K562 (cell line): ENCODE measurements around the gene OR2V1. TPM values are rescaled to one million over a fixed set of nuclear protein-coding genes. Genes with fewer than 3 reads are reported as not detected.
A peak's percentile ranks its signal among the peaks of the same experiment; 100 is the strongest.
"Not testable (repeated sequence)": the region's sequence is repeated elsewhere in the genome, so short reads cannot be mapped to it uniquely, and the experiment has no call there.

Experiments used
- BCOR ChIP-seq: fragments of 450-650 bp; IDR thresholded peaks from 2 replicates; pipeline ENCODE4 v1.6.1; 2016
- CXXC5 ChIP-seq: fragments of 250-450 bp; sonication (Bioruptor Pico); IDR thresholded peaks from 2 replicates; pipeline ENCODE4 v1.8.0; 2022; ENCODE audit warnings: inconsistent platforms, mild to moderate bottlenecking, moderate library complexity
- HDAC1 ChIP-seq, 2 experiments: fragments of 450-650 bp; IDR thresholded peaks; 2 replicates each; pipeline ENCODE4 v1.6.1; 2016 to 2017; ENCODE audit warnings: inconsistent platforms in 1 of 2, mild to moderate bottlenecking in 1 of 2, moderate library complexity in 1 of 2
- MTA3 ChIP-seq: fragments of 450-650 bp; formaldehyde crosslinking; IDR thresholded peaks from 2 replicates; pipeline ENCODE4 v1.6.1; 2017; ENCODE audit warnings: mild to moderate bottlenecking, borderline replicate concordance
- MYC ChIP-seq, 2 experiments: fragments of 250-450 bp in 1 of 2; sonication (Bioruptor Pico) in 1 of 2; IDR thresholded peaks; 2 replicates each; pipeline versions ENCODE4 v1.5.1 to v1.6.1; 2012 to 2021; ENCODE audit warnings: low read depth in 2 of 2, borderline replicate concordance in 1 of 2, improper control_type of control experiment in 1 of 2, low read length in 1 of 2, mild to moderate bottlenecking in 1 of 2, moderate library complexity in 1 of 2
- PRDM10 ChIP-seq: fragments of 450-650 bp; IDR thresholded peaks from 2 replicates; pipeline ENCODE4 v1.6.1; 2018; ENCODE audit not compliant: partially characterized antibody
- SAFB ChIP-seq: fragments of 200-400 bp; formaldehyde crosslinking; IDR thresholded peaks from 2 replicates; pipeline ENCODE4 v1.6.1; 2017; ENCODE audit warnings: low read depth, low read length, borderline replicate concordance
- STAT5A ChIP-seq: IDR thresholded peaks from 2 replicates; pipeline ENCODE4 v1.6.1; 2012; ENCODE audit warnings: low read length, inconsistent platforms, borderline replicate concordance
- TEAD1 ChIP-seq, 2 experiments: fragments of 450-650 bp in 1 of 2; sonication (generic) in 1 of 2; formaldehyde crosslinking; IDR thresholded peaks; 2 replicates each; pipeline versions ENCODE4 v1.4.0 to v1.8.0; 2020 to 2022; ENCODE audit warnings: mild to moderate bottlenecking in 2 of 2, missing genetic modification reagents in 1 of 2
- TOE1 ChIP-seq, 2 experiments: fragments of 450-650 bp in 1 of 2; sonication (generic) in 1 of 2; formaldehyde crosslinking in 1 of 2; IDR thresholded peaks; 2 replicates each; pipeline versions ENCODE4 v1.7.1 to v1.8.0; 2016 to 2022; ENCODE audit warnings: borderline replicate concordance in 2 of 2, mild to moderate bottlenecking in 2 of 2, antibody characterized with exemption in 1 of 2, inconsistent platforms in 1 of 2, low read depth in 1 of 2, missing genetic modification reagents in 1 of 2, moderate library complexity in 1 of 2
- XRCC5 ChIP-seq: fragments of 200-400 bp; formaldehyde crosslinking; IDR thresholded peaks from 2 replicates; pipeline ENCODE4 v1.6.1; 2017; ENCODE audit warnings: low read depth, mild to moderate bottlenecking, low read length
- ZNF431 ChIP-seq: sonication (generic); formaldehyde crosslinking; IDR thresholded peaks from 2 replicates; pipeline ENCODE4 v1.8.0; 2022; ENCODE audit warnings: mild to moderate bottlenecking, missing genetic modification reagents
- ZSCAN29 ChIP-seq: fragments of 450-650 bp; IDR thresholded peaks from 2 replicates; pipeline ENCODE4 v1.6.1; 2017
- polyA plus RNA-seq, 8 experiments: library from polyadenylated mRNA; depleted of rRNA in 4 of 8; stranded (reverse) in 5 of 8; unstranded in 3 of 8; fragments of >200 nt; fragmentation: Nextera tagmentation in 2 of 8; fragmentation: Illumina TruSeq in 1 of 8; extraction: Ambion mirVana in 2 of 8; extraction: Trizol in 1 of 8; gene quantifications; 2 replicates each; pipeline versions ENCODE4 v1.2.1 to v1.2.3, GENCODE V29; 2011 to 2014; ENCODE audit warnings: inconsistent platforms in 1 of 8, missing spikeins in 1 of 8
- total RNA-seq, 7 experiments: library from RNA; depleted of rRNA in 6 of 7; stranded (reverse); fragments of >200 nt in 6 of 7; fragmentation: Illumina TruSeq in 2 of 7; extraction: Trizol in 2 of 7; gene quantifications; 2 replicates each; pipeline versions ENCODE4 v1.2.1 to v1.2.3, GENCODE V29; 2011 to 2021; ENCODE audit warnings: low replicate concordance in 1 of 7
- TF ChIP-seq, protein P1 (sequence below): conservative IDR thresholded peaks from 2 replicates; pipeline ENCODE4 v1.6.1; 2011; ENCODE audit warnings: low read depth, mild to moderate bottlenecking, low read length; ENCODE audit not compliant: control insufficient read depth
- TF ChIP-seq, protein P2 (sequence below): fragments of 200-800 bp; sonication (Bioruptor generic); IDR thresholded peaks from 2 replicates; pipeline ENCODE4 v1.6.1; 2017; ENCODE audit warnings: missing genetic modification characterization, missing compliant biosample characterization
- TF ChIP-seq, protein P3 (sequence below), 2 experiments: fragments of 450-650 bp in 1 of 2; sonication (generic) in 1 of 2; formaldehyde crosslinking in 1 of 2; IDR thresholded peaks in 1 of 2; conservative IDR thresholded peaks in 1 of 2; 2 replicates each; pipeline versions ENCODE4 v1.6.1 to v1.8.1; 2016 to 2023; ENCODE audit warnings: mild to moderate bottlenecking in 2 of 2, moderate library complexity in 2 of 2, inconsistent platforms in 1 of 2, missing genetic modification reagents in 1 of 2

OR2V1 gene
- total and polyA plus RNA-seq, 9 of the 15 experiments (the other 6 are each of a cell fraction or from before 2014, with no cell fraction given), result 0.04 to 0.28 (median 0.15) TPM; not detected in 5

GRCh38 chr5:181169459-181170236 is 38.7 kb upstream of the OR2V1 start (continued):
- TF ChIP-seq, protein P1, sequence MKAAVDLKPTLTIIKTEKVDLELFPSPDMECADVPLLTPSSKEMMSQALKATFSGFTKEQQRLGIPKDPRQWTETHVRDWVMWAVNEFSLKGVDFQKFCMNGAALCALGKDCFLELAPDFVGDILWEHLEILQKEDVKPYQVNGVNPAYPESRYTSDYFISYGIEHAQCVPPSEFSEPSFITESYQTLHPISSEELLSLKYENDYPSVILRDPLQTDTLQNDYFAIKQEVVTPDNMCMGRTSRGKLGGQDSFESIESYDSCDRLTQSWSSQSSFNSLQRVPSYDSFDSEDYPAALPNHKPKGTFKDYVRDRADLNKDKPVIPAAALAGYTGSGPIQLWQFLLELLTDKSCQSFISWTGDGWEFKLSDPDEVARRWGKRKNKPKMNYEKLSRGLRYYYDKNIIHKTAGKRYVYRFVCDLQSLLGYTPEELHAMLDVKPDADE, result peak; percentile 4; the same call in 1 of the 2 replicates
- TF ChIP-seq HDAC1 (IDR thresholded peaks at IDR 0.05) (peak in 1 of 2 experiments; percentile 41; a peak in 1 of 4 replicates), STAT5A (0 out of 2 replicates have a peak, but pooled peaks have one; percentile 18), CXXC5 (CRISPR knock-in tag) (peak; percentile 75), ZSCAN29 (peak; percentile 71; the same call in 1 of the 2 replicates), TOE1 (IDR thresholded peaks at IDR 0.05; ENCODE audit: borderline replicate concordance) (peak; percentile 26; the same call in 1 of the 2 replicates), TEAD1 (CRISPR knock-in tag; IDR thresholded peaks at IDR 0.05) (0 out of 4 replicates have a peak, but pooled peaks of 1 of the 2 experiments have one; percentile 50), MYC (IDR thresholded peaks at IDR 0.05; ENCODE audit: low read depth, low read length) (peak; percentile 32; the same call in 1 of the 2 replicates), MYC (CRISPR knock-in tag; IDR thresholded peaks at IDR 0.05; ENCODE audit: borderline replicate concordance, low read depth) (0 out of 2 replicates have a peak, but pooled peaks have one; percentile 47), PRDM10 (peak; percentile 26), BCOR (0 out of 2 replicates have a peak, but pooled peaks have one; percentile 51), ZNF431 (CRISPR knock-in tag) (0 out of 2 replicates have a peak, but pooled peaks have one; percentile 19), MTA3 (peak; percentile 50; the same call in 1 of the 2 replicates), SAFB (peak; percentile 83), XRCC5 (0 out of 2 replicates have a peak, but pooled peaks have one; percentile 33)
- TF ChIP-seq, protein P2, sequence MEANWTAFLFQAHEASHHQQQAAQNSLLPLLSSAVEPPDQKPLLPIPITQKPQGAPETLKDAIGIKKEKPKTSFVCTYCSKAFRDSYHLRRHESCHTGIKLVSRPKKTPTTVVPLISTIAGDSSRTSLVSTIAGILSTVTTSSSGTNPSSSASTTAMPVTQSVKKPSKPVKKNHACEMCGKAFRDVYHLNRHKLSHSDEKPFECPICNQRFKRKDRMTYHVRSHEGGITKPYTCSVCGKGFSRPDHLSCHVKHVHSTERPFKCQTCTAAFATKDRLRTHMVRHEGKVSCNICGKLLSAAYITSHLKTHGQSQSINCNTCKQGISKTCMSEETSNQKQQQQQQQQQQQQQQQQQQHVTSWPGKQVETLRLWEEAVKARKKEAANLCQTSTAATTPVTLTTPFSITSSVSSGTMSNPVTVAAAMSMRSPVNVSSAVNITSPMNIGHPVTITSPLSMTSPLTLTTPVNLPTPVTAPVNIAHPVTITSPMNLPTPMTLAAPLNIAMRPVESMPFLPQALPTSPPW (CRISPR knock-in tag), result 0 out of 2 replicates have a peak, but pooled peaks have one; percentile 2
- TF ChIP-seq TOE1 (CRISPR knock-in tag; IDR thresholded peaks at IDR 0.05; ENCODE audit: borderline replicate concordance, low read depth), result not testable (repeated sequence)
- TF ChIP-seq, protein P3, sequence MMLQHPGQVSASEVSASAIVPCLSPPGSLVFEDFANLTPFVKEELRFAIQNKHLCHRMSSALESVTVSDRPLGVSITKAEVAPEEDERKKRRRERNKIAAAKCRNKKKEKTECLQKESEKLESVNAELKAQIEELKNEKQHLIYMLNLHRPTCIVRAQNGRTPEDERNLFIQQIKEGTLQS (IDR thresholded peaks at IDR 0.05), result not testable (repeated sequence)
- TF ChIP-seq, protein P3 (CRISPR knock-in tag; conservative IDR thresholded peaks at IDR 0.05), result peak; percentile 59; the same call in 1 of the 2 replicates
